CD4-positive, alpha-beta T cell treated with Interleukin-17A for 4 hours (primary cell): Measurements from ENCODE around the gene SLC25A21.

ENCODE experiments used
- DNase-seq: peaks from one replicate; pipeline ENCODE4 v3.0.0-alpha.2; 2020; ENCODE audit warnings: mixed read lengths

Gene SLC25A21

GRCh38 chr14:37140176-37140575, 32.2 kb downstream of the SLC25A21 start:
- no peak for DNase-seq

GRCh38 chr14:37139710-37140109, 32.7 kb downstream of the SLC25A21 start:
- no peak for DNase-seq

GRCh38 chr14:37138898-37139297, 33.5 kb downstream of the SLC25A21 start:
- no peak for DNase-seq

- DNase-seq: no peak
These were observed 39.0 kb downstream of the SLC25A21 start for GRCh38 chr14:37133284-37133913.

- DNase-seq: no peak
These were observed 41.2 kb downstream of the SLC25A21 start for GRCh38 chr14:37131205-37131604.

- DNase-seq: no peak
These were observed 43.4 kb downstream of the SLC25A21 start for GRCh38 chr14:37129047-37129446.

GRCh38 chr14:37124614-37125013, 47.8 kb downstream of the SLC25A21 start:
- DNase-seq: no peak

- DNase-seq: no peak
These were observed 49.3 kb downstream of the SLC25A21 start for GRCh38 chr14:37122919-37123639.

GRCh38 chr14:37122288-37122687, 50.1 kb downstream of the SLC25A21 start:
- DNase-seq: no peak

- DNase-seq: no peak
These were observed 53.6 kb downstream of the SLC25A21 start for GRCh38 chr14:37118673-37119366.

GRCh38 chr14:37116933-37117849, 55.2 kb downstream of the SLC25A21 start:
- no peak for DNase-seq

- no peak for DNase-seq
These were observed 57.0 kb downstream of the SLC25A21 start for GRCh38 chr14:37115406-37115805.

GRCh38 chr14:37114559-37114958, 57.8 kb downstream of the SLC25A21 start:
- no peak for DNase-seq

- DNase-seq: no peak
These were observed 58.4 kb downstream of the SLC25A21 start for GRCh38 chr14:37114002-37114401.

GRCh38 chr14:37098132-37098531, 74.3 kb downstream of the SLC25A21 start:
- no peak for DNase-seq

- no peak for DNase-seq
These were observed 77.9 kb downstream of the SLC25A21 start for GRCh38 chr14:37094502-37094901.

- DNase-seq: no peak
These were observed 79.0 kb downstream of the SLC25A21 start for GRCh38 chr14:37093364-37093763.

- no peak for DNase-seq
These were observed 80.8 kb downstream of the SLC25A21 start for GRCh38 chr14:37091651-37092050.

- no peak for DNase-seq
These were observed 82.4 kb downstream of the SLC25A21 start for GRCh38 chr14:37090026-37090425.

- no peak for DNase-seq
These were observed 83.0 kb downstream of the SLC25A21 start for GRCh38 chr14:37089410-37089809.

- DNase-seq: no peak
These were observed 83.8 kb downstream of the SLC25A21 start for GRCh38 chr14:37088356-37089215.

- no peak for DNase-seq
These were observed 84.9 kb downstream of the SLC25A21 start for GRCh38 chr14:37087520-37087919.
